HEK293 (cell line): ENCODE measurements around the gene IGIP.
A peak's percentile ranks its signal among the peaks of the same experiment; 100 is the strongest.

Experiments used
- CTCF ChIA-PET: fragments of 350-600 bp; formaldehyde crosslinking; extraction: SDS; loops from one replicate; lab custom pipeline; 2021; ENCODE audit warnings: antibody characterized with exemption; lab: Yijun Ruan, JAX
- POLR2A ChIA-PET: fragments of 300-600 bp; formaldehyde crosslinking; extraction: SDS; loops from one replicate; lab custom pipeline; 2020; ENCODE audit warnings: antibody characterized with exemption, inconsistent platforms; lab: Yijun Ruan, JAX
- H3K27ac ChIP-seq: fragments of 200-500 bp; sonication (Bioruptor generic); 2 replicates; pipeline ENCODE4 v1.5.1; 2014; ENCODE audit warnings: low read depth, low read length, control low read depth, inconsistent platforms; ENCODE audit errors: extremely low read depth
- H3K36me3 ChIP-seq, 2 experiments: fragments of 200-500 bp in 1 of 2; sonication (Bioruptor generic) in 1 of 2; 1 replicate in 1 of 2; 2 replicates in 1 of 2; pipeline ENCODE4 v1.5.1; 2014 to 2017; ENCODE audit warnings: inconsistent platforms in 2 of 2, low read length in 2 of 2; ENCODE audit not compliant: control insufficient read depth in 2 of 2, insufficient read depth in 1 of 2
- H3K4me1 ChIP-seq: fragments of 200-500 bp; sonication (Bioruptor generic); 2 replicates; pipeline ENCODE4 v1.5.1; 2014; ENCODE audit warnings: mild to moderate bottlenecking, low read length, inconsistent platforms; ENCODE audit not compliant: control insufficient read depth, insufficient read depth
- H3K4me3 ChIP-seq: 2 replicates; pipeline ENCODE4 v1.5.1; 2011; ENCODE audit warnings: low read depth, mild to moderate bottlenecking, control low read depth, low read length, moderate library complexity
- H3K9me3 ChIP-seq: fragments of 200-500 bp; sonication (Bioruptor generic); 2 replicates; pipeline ENCODE4 v1.5.1; 2014; ENCODE audit warnings: low read depth, low read length, inconsistent platforms; ENCODE audit not compliant: control insufficient read depth, insufficient read depth
- BCL11A ChIP-seq: fragments of 450-650 bp; formaldehyde crosslinking; IDR thresholded peaks from 2 replicates; pipeline ENCODE4 v1.5.1; 2016; ENCODE audit warnings: low read depth, missing biosample characterization, missing genetic modification characterization
- GLIS1 ChIP-seq: fragments of 450-650 bp; formaldehyde crosslinking; IDR thresholded peaks from 2 replicates; pipeline ENCODE4 v1.5.1; 2016; ENCODE audit warnings: missing biosample characterization, missing genetic modification characterization
- GLIS2 ChIP-seq: fragments of 450-650 bp; formaldehyde crosslinking; IDR thresholded peaks from 2 replicates; pipeline ENCODE4 v1.5.1; 2016; ENCODE audit warnings: missing biosample characterization, missing genetic modification characterization
- SP2 ChIP-seq: fragments of 450-650 bp; formaldehyde crosslinking; IDR thresholded peaks from 2 replicates; pipeline ENCODE4 v1.5.1; 2016; ENCODE audit warnings: missing biosample characterization, missing genetic modification characterization
- ZBTB17 ChIP-seq: fragments of 450-650 bp; formaldehyde crosslinking; IDR thresholded peaks from 2 replicates; pipeline ENCODE4 v1.5.1; 2016; ENCODE audit warnings: missing biosample characterization, missing genetic modification characterization
- ZBTB8A ChIP-seq: fragments of 450-650 bp; formaldehyde crosslinking; IDR thresholded peaks from 2 replicates; pipeline ENCODE4 v1.5.1; 2016; ENCODE audit warnings: missing biosample characterization, missing genetic modification characterization
- ZFHX2 ChIP-seq: fragments of 450-650 bp; formaldehyde crosslinking; conservative IDR thresholded peaks from 2 replicates; pipeline ENCODE4 v1.5.1; 2016; ENCODE audit warnings: missing biosample characterization, missing genetic modification characterization
- ZIC2 ChIP-seq: fragments of 450-650 bp; formaldehyde crosslinking; IDR thresholded peaks from 2 replicates; pipeline ENCODE4 v1.5.1; 2016; ENCODE audit warnings: missing biosample characterization, missing genetic modification characterization
- ZNF132 ChIP-seq: fragments of 450-650 bp; formaldehyde crosslinking; IDR thresholded peaks from 2 replicates; pipeline ENCODE4 v1.5.1; 2017; ENCODE audit warnings: missing biosample characterization, missing genetic modification characterization, borderline replicate concordance
- ZNF175 ChIP-seq: fragments of 450-650 bp; formaldehyde crosslinking; IDR thresholded peaks from 2 replicates; pipeline ENCODE4 v1.5.1; 2016; ENCODE audit warnings: missing biosample characterization, missing genetic modification characterization
- ZNF223 ChIP-seq: fragments of 450-650 bp; formaldehyde crosslinking; IDR thresholded peaks from 2 replicates; pipeline ENCODE4 v1.5.1; 2016; ENCODE audit warnings: missing biosample characterization, missing genetic modification characterization
- ZNF26 ChIP-seq: fragments of 450-650 bp; formaldehyde crosslinking; IDR thresholded peaks from 2 replicates; pipeline ENCODE4 v1.5.1; 2016; ENCODE audit warnings: missing biosample characterization, missing genetic modification characterization
- ZNF366 ChIP-seq: fragments of 450-650 bp; formaldehyde crosslinking; conservative IDR thresholded peaks from 2 replicates; pipeline ENCODE4 v1.5.1; 2016; ENCODE audit warnings: missing biosample characterization, missing genetic modification characterization
- ZNF394 ChIP-seq: fragments of 450-650 bp; formaldehyde crosslinking; IDR thresholded peaks from 2 replicates; pipeline ENCODE4 v1.5.1; 2016; ENCODE audit warnings: missing biosample characterization, missing genetic modification characterization, mild to moderate bottlenecking, moderate library complexity, borderline replicate concordance
- ZNF555 ChIP-seq: fragments of 450-650 bp; formaldehyde crosslinking; conservative IDR thresholded peaks from 2 replicates; pipeline ENCODE4 v1.5.1; 2017; ENCODE audit warnings: missing biosample characterization, mild to moderate bottlenecking, missing genetic modification characterization, inconsistent platforms
- ZNF558 ChIP-seq: fragments of 450-650 bp; formaldehyde crosslinking; IDR thresholded peaks from 2 replicates; pipeline ENCODE4 v1.5.1; 2016; ENCODE audit warnings: missing biosample characterization, missing genetic modification characterization
- ZNF600 ChIP-seq: fragments of 450-650 bp; formaldehyde crosslinking; IDR thresholded peaks from 2 replicates; pipeline ENCODE4 v1.5.1; 2016; ENCODE audit warnings: missing biosample characterization, missing genetic modification characterization
- ZNF639 ChIP-seq: fragments of 450-650 bp; formaldehyde crosslinking; IDR thresholded peaks from 2 replicates; pipeline ENCODE4 v1.5.1; 2016; ENCODE audit warnings: missing biosample characterization, missing genetic modification characterization
- ZNF660 ChIP-seq: fragments of 450-650 bp; IDR thresholded peaks from 2 replicates; pipeline ENCODE4 v1.5.1; 2018; ENCODE audit warnings: missing biosample characterization, mild to moderate bottlenecking, missing genetic modification characterization
- ZNF707 ChIP-seq: fragments of 450-650 bp; formaldehyde crosslinking; IDR thresholded peaks from 2 replicates; pipeline ENCODE4 v1.5.1; 2016; ENCODE audit warnings: missing biosample characterization, missing genetic modification characterization
- TF ChIP-seq, protein P1 (sequence below): fragments of 450-650 bp; formaldehyde crosslinking; IDR thresholded peaks from 2 replicates; pipeline ENCODE4 v1.5.1; 2016; ENCODE audit warnings: missing biosample characterization, missing genetic modification characterization
- TF ChIP-seq, protein P2 (sequence below): fragments of 450-650 bp; formaldehyde crosslinking; IDR thresholded peaks from 2 replicates; pipeline ENCODE4 v1.5.1; 2016; ENCODE audit warnings: missing biosample characterization, missing genetic modification characterization
- TF ChIP-seq, protein P3 (sequence below): fragments of 450-650 bp; formaldehyde crosslinking; IDR thresholded peaks from 2 replicates; pipeline ENCODE4 v1.5.1; 2016; ENCODE audit warnings: missing biosample characterization, missing genetic modification characterization, low read depth

Gene IGIP

DNA sequence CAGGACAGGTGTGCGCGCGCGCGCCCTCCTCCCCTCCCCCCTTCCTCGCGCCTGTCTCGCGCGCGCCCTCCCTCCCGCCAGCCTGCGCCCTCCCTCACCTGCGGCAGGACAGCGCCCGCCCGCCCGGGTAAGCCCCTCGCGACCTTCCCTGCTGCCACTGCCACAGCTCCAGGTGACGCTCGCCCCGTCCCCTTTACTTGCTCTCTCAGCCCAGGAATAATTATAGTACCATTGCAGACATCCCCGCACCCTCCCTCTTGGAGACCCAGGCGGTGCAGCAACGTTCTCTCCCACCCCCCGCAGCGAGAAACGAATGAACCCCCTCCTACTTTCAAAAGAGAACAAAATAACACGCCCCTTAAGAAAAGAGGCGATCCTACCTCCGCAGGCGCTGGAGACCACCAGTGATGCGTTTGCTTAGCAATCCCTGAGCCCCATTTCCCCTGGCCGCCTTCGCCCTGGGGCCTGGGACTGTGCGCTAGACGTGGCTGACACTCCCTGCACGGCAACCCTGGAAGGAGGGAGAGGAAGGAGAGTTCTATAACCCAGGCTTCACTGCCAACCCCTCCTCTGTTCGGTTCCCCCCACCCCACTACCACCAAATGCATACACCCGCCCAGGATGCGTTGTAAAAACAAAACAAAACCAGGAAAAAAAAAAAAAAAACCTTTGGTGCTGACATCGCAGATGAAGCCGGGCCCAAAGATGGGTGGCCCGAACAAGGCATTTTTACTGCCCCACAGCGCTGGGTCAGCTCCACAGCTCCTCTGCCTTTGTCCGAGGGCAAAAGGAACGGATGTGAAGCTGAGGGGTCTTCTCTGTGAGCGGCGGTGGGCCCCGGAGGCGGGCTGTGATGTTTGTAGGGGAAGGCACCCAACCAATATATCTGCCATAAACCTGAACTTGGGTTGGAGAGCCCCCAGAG lies 17.4 kb upstream of the IGIP start (continued):
- TF ChIP-seq, protein P1, sequence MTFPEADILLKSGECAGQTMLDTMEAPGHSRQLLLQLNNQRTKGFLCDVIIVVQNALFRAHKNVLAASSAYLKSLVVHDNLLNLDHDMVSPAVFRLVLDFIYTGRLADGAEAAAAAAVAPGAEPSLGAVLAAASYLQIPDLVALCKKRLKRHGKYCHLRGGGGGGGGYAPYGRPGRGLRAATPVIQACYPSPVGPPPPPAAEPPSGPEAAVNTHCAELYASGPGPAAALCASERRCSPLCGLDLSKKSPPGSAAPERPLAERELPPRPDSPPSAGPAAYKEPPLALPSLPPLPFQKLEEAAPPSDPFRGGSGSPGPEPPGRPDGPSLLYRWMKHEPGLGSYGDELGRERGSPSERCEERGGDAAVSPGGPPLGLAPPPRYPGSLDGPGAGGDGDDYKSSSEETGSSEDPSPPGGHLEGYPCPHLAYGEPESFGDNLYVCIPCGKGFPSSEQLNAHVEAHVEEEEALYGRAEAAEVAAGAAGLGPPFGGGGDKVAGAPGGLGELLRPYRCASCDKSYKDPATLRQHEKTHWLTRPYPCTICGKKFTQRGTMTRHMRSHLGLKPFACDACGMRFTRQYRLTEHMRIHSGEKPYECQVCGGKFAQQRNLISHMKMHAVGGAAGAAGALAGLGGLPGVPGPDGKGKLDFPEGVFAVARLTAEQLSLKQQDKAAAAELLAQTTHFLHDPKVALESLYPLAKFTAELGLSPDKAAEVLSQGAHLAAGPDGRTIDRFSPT (tag by site-specific recombination): 0 out of 2 replicates have a peak, but pooled peaks have one; percentile 8
- TF ChIP-seq SP2 (tag by site-specific recombination) (peak; percentile 32), ZNF223 (tag by site-specific recombination) (0 out of 2 replicates have a peak, but pooled peaks have one; percentile 33), ZBTB17 (tag by site-specific recombination) (no peak), ZNF639 (tag by site-specific recombination) (0 out of 2 replicates have a peak, but pooled peaks have one; percentile 34), ZNF600 (tag by site-specific recombination) (peak; percentile 62), ZBTB8A (tag by site-specific recombination) (peak; percentile 97), ZNF366 (peak; percentile 66; the same call in 1 of the 2 replicates), GLIS2 (tag by site-specific recombination) (peak; percentile 90), GLIS1 (tag by site-specific recombination) (peak; percentile 96), ZIC2 (tag by site-specific recombination) (peak; percentile 69)
- TF ChIP-seq, protein P2, sequence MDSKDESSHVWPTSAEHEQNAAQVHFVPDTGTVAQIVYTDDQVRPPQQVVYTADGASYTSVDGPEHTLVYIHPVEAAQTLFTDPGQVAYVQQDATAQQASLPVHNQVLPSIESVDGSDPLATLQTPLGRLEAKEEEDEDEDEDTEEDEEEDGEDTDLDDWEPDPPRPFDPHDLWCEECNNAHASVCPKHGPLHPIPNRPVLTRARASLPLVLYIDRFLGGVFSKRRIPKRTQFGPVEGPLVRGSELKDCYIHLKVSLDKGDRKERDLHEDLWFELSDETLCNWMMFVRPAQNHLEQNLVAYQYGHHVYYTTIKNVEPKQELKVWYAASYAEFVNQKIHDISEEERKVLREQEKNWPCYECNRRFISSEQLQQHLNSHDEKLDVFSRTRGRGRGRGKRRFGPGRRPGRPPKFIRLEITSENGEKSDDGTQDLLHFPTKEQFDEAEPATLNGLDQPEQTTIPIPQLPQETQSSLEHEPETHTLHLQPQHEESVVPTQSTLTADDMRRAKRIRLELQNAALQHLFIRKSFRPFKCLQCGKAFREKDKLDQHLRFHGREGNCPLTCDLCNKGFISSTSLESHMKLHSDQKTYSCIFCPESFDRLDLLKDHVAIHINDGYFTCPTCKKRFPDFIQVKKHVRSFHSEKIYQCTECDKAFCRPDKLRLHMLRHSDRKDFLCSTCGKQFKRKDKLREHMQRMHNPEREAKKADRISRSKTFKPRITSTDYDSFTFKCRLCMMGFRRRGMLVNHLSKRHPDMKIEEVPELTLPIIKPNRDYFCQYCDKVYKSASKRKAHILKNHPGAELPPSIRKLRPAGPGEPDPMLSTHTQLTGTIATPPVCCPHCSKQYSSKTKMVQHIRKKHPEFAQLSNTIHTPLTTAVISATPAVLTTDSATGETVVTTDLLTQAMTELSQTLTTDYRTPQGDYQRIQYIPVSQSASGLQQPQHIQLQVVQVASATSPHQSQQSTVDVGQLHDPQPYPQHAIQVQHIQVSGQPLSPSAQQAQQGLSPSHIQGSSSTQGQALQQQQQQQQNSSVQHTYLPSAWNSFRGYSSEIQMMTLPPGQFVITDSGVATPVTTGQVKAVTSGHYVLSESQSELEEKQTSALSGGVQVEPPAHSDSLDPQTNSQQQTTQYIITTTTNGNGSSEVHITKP (tag by site-specific recombination): peak; percentile 72

- Histone ChIP-seq H3K9me3 (no peaks in the 10 kb centered on the region), H3K27ac (peak overlapping the region; percentile 92; the same call in 1 of the 2 replicates), H3K4me1 (peaks cover 19% of the 10 kb centered on the region), H3K4me3 (peak overlapping the region; percentile 85), H3K36me3 (no peaks in the 10 kb centered on the region)
- ChIA-PET POLR2A (interaction anchor here (0.7 to 2.4 kb wide), 4 partner anchors 8 to 713 kb away, joined by 3 to 20 read pairs (median 4); partner anchors contain the start of gene HBEGF), CTCF (interaction anchor here (0.5 to 1.9 kb wide), 12 partner anchors 9 to 611 kb away, joined by 3 to 14 read pairs (median 4); no protein-coding TSS in a partner anchor)
- TF ChIP-seq ZNF132 (no peak), ZNF175 (tag by site-specific recombination) (no peak), ZNF660 (tag by site-specific recombination) (peak; percentile 43; the same call in 1 of the 2 replicates), BCL11A (no peak), ZNF558 (tag by site-specific recombination) (no peak), ZFHX2 (tag by site-specific recombination) (peak; percentile 25; the same call in 1 of the 2 replicates), ZNF26 (no peak), ZNF555 (no peak), ZNF394 (no peak; the same call in 1 of the 2 replicates), ZNF707 (tag by site-specific recombination) (no peak)
- TF ChIP-seq, protein P3, sequence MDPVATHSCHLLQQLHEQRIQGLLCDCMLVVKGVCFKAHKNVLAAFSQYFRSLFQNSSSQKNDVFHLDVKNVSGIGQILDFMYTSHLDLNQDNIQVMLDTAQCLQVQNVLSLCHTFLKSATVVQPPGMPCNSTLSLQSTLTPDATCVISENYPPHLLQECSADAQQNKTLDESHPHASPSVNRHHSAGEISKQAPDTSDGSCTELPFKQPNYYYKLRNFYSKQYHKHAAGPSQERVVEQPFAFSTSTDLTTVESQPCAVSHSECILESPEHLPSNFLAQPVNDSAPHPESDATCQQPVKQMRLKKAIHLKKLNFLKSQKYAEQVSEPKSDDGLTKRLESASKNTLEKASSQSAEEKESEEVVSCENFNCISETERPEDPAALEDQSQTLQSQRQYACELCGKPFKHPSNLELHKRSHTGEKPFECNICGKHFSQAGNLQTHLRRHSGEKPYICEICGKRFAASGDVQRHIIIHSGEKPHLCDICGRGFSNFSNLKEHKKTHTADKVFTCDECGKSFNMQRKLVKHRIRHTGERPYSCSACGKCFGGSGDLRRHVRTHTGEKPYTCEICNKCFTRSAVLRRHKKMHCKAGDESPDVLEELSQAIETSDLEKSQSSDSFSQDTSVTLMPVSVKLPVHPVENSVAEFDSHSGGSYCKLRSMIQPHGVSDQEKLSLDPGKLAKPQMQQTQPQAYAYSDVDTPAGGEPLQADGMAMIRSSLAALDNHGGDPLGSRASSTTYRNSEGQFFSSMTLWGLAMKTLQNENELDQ (tag by site-specific recombination): no peak
Measured at GRCh38 chr5:140109018-140109758, 16.5 kb upstream of the IGIP start.
